GM12801 (cell line): ENCODE results near the gene CCDC158.

Experiments used
- TF ChIP-seq, protein P1 (sequence below): IDR thresholded peaks from one replicate; pipeline ENCODE4 v1.5.1; 2011; ENCODE audit warnings: control low read depth; ENCODE audit not compliant: insufficient read length; ENCODE audit errors: extremely low read depth

Gene CCDC158

GRCh38 chr4:76457885-76458284 is 36.9 kb upstream of the CCDC158 start:
- TF ChIP-seq, protein P1, sequence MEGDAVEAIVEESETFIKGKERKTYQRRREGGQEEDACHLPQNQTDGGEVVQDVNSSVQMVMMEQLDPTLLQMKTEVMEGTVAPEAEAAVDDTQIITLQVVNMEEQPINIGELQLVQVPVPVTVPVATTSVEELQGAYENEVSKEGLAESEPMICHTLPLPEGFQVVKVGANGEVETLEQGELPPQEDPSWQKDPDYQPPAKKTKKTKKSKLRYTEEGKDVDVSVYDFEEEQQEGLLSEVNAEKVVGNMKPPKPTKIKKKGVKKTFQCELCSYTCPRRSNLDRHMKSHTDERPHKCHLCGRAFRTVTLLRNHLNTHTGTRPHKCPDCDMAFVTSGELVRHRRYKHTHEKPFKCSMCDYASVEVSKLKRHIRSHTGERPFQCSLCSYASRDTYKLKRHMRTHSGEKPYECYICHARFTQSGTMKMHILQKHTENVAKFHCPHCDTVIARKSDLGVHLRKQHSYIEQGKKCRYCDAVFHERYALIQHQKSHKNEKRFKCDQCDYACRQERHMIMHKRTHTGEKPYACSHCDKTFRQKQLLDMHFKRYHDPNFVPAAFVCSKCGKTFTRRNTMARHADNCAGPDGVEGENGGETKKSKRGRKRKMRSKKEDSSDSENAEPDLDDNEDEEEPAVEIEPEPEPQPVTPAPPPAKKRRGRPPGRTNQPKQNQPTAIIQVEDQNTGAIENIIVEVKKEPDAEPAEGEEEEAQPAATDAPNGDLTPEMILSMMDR: no peak

DNA sequence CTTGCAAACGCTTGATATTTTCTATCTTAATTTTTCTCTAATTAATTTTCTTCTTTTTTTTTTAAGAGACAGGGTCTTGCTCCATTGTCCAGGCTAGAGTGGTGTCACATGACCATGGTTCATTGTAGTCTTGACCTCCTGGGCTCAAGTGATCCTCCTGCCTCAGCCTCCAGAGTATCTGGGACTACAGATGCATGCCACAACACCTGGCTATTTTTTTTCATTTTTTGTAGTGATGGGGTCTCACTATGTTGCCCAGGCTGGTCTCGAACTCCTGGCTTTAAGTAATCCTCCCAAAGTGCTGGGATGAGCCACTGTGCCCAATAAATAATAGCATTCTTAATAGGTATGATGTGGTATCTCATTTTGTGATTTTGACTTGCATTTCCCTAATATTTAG is 32.3 kb upstream of the CCDC158 start:
- TF ChIP-seq, protein P1: no peak

DNA sequence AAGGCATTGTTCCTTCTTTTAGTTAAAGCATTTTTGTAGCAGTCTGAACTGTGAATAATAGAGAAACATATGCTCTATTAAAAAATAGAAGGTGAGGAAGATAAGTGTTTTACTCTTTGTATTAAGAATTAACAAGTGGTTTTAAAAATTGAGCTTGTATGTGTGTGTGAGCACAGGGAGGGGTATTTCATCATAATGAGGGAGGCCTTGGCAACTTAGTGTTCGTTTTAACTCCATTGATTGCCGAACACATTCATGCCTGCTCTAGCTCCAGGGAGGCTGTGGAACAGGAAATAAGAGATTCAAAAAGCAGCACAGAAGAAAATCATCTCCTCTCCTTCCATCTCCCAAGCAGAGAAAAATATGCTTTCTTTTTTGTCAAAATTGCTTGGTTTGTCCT is 28.9 kb upstream of the CCDC158 start:
- TF ChIP-seq, protein P1: no peak

GRCh38 chr4:76449362-76449767 is 28.4 kb upstream of the CCDC158 start:
- TF ChIP-seq, protein P1: no peak

- TF ChIP-seq, protein P1: no peak
These were observed 27.3 kb upstream of the CCDC158 start for GRCh38 chr4:76448211-76448610.

GRCh38 chr4:76447393-76447851 is 26.5 kb upstream of the CCDC158 start:
- TF ChIP-seq, protein P1: no peak

DNA sequence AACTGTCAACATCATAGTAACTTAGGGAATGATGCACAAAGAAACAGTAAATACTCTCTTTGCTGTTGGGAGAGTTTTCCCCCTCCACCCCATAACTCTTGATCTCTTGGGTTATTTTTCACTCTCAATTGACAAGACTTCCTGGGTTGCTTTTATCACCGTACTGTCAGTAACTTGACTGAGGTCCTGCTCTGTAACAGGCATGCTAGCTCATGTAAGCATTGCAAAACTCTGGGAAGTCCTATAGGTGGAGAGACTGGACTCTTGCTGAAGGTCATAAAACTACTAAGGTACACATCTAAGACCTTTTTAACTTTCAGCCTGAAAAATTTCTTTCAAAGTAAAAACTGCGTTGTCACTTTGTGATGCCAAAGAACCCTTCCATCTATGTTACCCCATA is 25.0 kb upstream of the CCDC158 start:
- TF ChIP-seq, protein P1: no peak

GRCh38 chr4:76443376-76443775 is 22.4 kb upstream of the CCDC158 start:
- TF ChIP-seq, protein P1: no peak
